CD4-positive, alpha-beta T cell treated with Interleukin-17A for 1 hour (primary cell): ENCODE data around the gene SORCS1.

Source experiments
- DNase-seq: peaks from one replicate; pipeline ENCODE4 v3.0.0-alpha.2; 2020

Gene SORCS1

DNA sequence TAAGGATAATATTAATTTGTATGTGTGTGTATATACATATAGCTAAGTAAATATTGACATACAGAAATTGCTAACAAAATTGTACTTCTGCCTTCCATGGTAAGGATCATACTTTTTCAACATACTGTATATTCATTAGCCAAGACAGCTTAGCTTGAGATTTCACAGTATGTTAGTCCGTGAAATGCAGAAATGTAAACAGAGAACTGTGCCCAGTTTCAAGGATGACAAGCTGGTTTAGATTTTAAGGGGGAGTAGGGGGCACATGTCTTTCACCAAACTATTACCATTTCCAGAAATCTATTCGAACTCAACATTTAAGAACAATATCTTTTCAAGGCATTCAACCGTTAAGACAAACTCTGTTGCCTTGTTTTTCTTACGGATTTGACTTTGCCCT, 182.2 kb downstream of the SORCS1 start:
- no peak for DNase-seq

DNA sequence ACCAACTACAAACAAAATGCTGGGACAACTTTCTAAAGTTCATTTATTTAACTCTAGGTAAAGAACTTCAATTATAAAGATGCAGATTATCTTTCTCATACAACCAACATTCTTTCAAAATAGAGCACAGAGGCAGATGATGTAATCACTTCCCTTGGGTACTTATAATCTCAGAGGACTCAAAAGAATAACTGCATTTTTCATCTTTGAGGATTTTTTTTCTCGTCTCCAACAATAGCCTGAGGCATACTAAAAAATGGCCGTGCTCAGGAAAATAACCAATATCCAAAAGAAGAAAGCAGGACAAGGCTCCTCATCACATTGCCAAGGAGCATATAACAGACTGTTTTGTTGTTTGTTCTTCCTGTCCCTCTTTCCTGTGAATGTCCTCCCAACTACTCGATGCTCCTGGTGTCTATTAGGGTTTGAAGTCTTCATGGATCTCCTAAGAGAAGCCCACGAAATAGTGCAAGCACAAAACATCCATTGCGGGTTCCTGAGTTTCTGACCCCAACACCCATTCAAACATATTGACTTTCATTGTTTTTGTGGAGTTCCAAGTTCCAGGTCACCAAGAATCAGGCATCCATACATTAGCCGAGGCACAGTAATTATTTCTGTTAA, 182.9 kb downstream of the SORCS1 start:
- no peak for DNase-seq

DNA sequence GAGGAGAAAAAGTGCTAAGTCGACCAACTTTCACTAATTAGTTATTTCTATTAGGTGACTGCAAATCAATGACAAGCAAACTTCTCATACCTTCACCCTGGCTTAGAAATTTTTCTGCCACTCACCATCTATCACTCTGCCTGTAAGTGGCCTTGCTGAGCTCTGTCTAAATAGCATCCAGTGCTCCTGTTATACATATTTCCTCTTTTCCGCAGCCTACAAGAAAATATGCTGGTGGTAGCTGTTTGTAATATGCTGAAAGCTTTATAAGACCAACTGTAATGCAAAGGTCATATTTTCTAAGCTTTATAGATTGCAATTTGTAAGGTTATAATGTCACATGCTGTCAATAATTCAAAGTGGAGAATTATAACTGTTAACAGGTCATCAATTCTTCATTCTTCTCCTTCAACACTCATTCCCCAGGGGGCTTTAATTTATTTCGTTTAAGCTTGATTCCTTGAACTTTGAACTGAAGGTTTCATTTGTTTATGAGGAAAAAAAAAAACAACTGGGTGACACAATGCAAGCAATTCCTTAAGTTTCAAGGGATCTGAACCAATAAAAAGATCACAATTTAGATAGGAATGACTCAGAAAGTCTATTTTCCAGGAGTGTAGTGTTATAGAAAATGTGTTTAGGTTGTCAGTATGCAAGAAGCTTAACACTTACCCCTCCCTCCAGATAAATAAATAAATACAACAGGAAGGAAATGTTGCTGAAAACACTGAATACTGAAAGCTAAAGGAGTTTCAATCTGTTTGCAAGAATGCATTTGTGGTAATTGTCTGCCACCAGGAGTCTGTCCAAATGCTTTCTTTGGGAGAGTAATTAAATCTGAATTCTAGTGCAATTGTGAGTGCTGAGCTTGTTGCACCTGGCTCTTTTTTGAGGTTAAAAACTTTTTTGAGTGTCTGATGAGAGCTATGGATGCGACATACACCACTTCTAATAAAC, 183.7 kb downstream of the SORCS1 start:
- no peak for DNase-seq

DNA sequence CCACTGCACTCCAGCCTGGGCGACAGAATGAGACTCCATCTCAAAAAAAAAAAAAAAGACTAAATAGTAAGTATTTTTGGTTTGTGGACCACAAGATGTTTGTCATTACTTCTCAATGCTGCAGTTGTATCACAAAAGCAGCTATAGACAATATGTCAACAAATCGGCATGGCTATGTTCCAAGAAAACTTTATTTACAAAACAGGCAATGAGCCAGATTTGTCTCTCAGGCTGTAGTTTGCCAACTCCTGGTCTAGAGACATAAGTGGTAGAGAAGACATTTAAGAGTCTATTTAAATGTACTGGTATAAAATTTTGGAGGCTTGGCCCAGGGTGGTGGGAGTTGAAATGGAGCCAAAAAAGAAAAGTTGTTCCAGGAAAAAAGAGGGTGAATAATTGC, 185.8 kb downstream of the SORCS1 start:
- DNase-seq, result no peak

DNA sequence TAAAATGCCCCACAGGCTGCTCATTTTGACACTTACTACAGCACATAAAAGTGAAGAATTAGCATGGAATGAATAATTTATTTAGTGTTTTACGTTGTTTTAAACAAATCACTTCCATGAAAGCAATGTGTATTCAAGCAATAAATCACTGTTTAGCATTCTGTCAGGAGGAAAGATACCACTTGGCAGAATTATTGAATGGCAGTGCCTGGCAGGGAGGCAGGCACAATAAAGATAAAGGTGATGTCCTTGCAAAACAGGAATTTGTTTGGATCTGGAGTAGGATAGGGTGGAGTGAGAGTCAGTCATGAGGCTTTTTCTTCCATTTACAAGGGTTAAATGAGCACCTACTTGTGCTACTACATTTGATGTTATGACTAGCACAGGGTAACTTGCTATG, 190.8 kb downstream of the SORCS1 start:
- DNase-seq, result no peak

DNA sequence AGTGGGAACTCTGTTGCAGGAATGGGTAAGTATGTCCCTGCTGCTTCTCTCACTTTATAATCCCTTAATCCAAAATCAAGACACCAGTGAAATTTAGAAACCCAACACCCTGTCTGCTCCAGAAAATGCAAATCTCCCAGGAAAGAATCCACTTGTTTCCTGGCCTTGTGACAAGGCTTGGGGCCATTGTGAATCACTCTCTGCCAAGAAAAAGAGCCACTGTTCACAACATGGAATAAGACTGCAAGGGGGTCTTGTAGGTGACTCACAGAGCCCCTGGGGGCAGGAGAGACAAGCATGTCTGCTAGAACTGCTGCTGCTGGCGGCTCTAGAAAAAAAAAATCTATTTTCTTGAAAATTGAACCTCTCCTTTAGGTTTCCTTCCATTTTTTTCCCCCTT, 191.2 kb downstream of the SORCS1 start:
- DNase-seq, result no peak

DNA sequence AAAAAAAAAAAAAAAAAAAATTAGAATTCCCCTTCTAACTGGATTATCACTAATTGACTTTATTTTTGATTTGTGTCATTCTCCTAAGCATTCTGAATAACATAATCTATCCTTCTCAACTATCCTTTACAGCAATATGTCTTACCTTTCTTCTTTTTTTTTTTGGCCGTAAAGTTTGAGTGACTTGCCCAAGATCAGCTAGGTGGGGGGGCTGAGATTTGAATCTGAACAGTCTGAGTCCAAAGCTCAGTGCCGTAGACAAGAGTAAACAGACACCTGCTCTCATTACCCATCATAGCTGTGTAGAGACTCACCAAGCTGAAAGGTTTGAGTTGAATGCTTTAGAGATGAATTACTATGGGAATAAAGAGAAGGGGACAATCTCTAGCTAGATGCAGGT, 192.1 kb downstream of the SORCS1 start:
- no peak for DNase-seq

DNA sequence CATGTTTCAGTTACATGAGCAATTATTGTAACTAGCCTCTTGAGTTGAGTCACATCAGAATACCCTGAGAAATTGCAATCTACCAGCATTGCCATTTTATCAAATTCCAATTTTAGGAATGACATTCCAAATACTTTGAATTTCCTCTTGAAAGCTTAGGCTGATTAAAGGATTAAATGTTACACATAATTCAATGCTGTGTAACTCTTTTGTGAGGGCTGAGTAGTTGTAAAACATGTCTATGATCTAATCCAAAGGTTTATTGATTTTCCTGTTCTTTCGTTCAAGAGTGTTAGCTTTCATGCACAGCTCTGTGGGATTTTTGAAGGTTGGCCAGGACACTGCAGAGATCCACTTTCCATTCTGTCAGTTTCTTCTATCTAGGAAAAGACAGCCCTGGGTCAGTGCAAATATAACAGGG, 193.1 kb downstream of the SORCS1 start:
- no peak for DNase-seq

DNA sequence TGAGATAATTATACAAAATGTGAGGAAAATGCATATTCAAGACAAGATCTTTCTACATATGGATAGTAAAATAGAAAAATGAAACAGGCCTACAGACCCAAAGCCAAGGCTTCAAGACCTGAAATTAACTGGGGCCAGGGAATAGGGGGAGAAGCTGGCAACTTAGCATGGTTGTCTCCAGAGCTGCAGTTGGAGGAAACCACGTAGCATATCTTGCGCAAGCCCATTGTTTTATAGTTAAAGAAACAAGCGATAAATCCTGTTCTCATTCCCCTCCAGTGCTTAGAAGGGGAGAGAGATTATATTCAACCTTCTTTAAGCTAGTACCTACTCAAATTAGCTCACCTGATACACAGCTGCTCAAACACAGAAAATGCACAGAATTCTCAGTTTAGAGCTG, 197.1 kb downstream of the SORCS1 start:
- no peak for DNase-seq

DNA sequence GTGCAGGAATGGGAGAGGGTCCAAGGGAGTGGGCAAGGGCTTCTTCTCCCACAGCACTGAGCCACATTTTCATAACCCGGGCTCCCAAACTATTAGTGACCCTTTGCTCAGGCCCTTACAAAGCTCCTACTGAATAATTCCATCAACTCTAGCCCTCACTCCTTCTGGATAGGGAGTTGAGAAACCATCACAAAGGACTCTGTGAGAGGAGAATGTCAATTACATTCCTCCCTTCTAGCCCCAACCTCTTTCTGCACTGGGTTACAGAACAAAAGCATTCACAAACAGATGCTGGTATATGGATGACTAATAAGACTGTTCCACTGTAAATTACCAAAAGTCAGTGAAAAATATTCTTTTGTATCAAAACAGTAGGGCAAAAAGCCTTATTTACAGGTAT, 203.7 kb downstream of the SORCS1 start:
- DNase-seq, result no peak

DNA sequence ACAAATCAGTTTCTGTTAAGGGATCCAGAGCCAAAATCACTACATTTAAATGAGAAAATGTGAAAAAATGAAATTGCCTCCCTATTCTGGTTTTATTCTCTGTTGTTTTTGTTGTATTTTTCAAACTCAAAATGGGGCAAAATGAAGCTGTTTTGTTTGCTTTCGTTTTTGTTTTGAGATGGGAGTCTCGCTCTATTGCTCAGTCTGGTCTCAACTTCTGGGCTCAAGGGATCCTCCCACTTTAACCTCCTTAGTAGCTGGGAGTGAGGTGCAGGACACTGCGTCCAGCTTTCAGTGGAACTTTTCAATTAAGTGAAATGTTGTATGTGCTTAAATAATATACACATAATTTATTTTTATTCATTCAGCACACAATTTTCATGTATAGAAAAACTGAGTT, 205.0 kb downstream of the SORCS1 start:
- DNase-seq, result no peak

DNA sequence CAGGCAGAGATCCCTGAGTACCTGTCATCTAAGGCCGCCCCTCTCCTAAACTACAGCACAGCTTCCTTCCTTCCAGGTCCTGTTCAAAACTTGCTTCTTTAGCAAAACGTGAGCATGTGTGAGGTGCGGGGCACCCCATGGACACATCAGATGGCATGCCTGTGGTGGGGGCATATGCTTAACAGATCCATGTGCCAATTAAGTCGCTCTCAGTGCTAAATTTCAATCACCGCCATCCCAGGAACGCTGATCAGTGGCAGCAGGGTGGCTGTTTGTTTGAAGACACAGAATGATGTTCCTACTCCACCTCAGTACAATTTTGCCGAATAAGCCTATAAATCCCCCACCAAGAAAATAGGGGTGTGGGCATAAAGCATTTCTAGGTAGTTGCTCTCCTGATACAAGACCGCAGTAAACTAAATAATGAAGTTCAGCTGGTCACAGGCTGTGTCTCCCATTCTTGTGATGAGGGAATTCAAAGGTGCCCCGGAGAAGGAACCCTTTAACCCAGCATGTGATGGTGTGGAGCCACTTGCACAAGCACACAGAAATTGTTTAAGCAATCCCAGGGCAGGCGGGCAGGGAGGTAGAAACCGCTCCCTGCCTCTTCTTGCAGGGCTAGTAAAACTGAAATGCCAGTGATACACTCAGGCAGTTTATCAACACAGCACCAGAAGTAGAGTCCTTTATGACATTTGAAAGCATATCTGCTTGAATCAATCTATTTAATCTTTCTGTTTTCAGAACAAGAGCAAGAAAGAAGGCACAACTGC, 205.7 kb downstream of the SORCS1 start:
- DNase-seq, result no peak

DNA sequence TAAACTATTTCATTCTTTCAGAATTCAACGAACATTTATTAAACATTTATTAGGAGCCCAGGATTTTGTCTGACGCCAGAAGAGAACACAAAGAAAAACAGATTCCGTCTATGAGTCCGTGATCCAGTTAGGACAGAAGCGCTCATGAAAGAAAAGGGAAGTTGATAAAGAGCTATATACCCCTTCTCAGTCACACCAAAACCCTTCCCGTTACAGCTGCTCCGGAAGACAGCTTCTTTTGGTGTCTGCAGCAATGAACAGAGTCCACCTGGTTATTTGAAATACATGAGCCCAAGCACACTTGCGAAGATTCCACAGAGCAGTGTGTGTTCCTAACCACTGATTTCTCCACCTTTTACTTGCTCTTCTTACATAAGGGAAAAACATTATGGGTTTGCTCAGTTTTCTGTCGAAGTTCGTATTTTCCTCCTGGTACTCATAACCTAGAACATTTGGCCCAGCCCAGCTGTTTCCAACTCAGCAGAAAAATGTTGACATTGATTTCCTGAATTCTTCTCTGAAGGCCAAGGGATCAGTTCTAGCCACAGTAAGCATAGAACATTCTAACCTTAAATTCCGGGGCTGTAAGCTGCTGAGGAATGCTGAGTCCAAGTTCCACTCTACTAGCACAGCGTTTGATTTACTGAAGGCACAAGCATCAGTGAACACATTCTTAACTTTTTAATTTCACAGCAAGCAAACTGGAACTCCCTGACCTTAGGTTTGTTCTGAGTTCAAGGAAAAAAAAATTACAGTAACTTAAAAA, 206.5 kb downstream of the SORCS1 start:
- no peak for DNase-seq

DNA sequence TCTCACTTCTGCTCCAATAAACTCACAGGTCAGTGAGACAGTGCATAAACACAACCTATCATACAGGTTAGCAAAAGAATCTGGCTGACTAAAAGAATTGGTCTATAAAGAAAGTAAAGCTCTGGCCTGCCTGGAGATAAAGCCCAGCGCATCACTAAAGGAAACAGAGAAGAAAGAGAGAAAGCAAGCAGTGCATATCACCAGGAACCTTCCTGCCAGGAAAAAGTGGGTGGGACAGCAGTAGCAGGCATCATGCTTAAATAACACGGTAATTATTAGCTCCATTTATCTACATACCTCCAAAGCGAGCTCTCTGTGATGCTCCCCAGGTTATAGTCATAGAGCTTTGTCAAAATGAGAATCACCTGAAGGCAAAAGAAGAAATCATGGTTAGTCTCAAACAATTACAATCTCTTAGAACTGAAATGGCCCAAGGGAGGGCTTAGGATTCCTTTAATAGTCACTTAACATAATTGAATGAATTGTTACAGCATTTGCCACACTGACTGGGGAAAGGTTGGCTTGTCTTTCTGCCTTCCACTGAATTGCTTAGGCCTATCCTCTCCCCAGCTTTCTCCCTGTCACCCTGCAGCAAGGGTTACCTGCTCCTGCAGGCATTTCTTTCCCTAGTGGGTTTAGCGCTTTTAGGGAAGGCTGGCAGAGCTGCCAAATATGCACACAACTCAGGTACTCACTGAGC, 208.1 kb downstream of the SORCS1 start:
- no peak for DNase-seq

DNA sequence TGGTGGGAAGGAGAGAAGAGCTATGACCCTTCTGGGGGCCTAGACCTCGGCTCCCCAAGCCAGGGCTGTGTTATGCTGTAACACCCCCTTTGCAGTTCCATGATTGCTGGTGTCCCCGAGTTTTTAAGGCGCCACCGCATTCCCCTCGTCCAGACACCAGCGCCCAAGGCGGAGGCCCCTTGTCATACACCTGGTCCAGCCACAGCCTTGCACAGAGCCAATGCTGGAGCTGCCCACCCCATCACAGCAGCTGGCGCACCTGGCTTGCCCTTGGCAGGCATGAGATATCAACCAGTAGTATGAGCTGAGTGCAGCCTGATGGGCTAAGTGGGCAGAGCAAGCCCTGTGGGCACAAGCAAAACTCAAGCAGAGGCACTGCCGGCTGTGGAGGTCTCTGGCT, 209.4 kb downstream of the SORCS1 start:
- no peak for DNase-seq

DNA sequence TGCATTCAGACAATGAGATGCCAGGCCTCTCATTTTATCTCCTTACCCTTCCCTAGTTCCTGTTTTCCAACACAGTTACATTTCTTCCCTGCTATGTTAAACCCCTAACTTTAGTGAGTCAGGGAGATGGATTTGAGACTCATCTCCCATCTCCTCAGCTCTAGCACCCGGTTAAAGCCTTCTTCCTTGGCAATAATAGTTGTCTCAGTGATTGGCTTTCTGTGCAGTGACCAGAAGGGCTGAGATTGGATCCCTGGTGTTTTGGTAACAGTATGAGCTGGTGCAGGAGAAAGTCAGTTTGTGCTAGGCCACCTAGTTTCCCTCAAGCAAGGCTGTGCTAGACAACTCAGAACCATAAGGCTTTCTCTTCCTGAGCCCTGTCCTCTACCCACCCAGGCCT, 212.5 kb downstream of the SORCS1 start:
- DNase-seq, result no peak

DNA sequence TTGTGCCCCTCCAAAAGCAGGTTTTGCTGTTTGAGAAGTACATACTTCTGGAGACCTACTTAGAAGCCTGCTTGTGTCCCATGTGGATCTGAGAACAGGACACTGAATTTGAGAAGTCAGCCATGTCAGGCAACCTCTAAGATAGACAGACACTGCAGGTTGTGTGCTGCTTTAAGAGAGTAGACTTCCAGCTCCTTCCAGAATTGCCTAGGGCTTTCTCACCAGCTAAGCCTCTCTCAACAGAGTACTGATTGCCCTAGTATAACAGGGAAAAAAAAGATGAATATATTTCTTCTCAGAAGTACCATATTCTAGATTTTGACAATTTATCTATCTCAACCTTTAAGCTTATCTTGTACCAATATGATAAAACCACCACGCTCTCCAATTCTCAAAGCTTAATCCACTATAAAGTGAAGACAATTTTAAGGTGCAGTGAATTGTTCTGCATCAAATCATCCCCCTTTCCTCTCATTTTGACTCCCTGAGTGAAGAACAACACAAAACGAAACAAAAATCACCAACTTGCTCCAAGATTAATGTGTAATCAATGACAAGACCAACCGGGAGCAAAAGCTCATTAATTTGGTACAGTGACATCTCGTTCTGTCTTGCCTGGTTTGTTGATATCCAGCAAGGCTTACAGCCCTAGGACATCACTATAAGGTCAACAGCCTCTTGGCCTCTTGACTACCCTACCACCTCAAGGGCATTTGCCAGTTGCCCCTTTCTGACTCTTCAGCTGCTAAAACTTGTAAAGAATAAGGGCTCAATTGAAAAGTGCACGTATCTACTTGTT, 214.6 kb downstream of the SORCS1 start:
- no peak for DNase-seq

DNA sequence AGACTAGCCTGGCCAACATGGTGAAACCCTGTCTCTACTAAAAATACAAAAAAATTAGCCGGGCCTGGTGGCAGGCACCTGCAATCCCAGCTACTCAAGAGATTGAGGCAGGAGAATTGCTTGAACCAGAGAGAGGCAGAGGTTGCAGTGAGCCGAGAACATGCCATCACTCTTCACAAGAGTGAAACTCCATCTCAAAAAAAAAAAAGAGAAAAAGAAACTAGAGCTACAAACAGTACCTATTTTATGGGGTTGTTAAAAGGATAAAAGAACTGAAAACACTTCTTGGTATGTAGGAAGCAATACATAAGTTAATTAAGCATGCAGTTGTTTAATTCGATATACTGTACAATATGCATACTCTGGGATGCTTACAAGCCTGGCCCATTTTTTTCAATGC, 216.9 kb downstream of the SORCS1 start:
- no peak for DNase-seq

DNA sequence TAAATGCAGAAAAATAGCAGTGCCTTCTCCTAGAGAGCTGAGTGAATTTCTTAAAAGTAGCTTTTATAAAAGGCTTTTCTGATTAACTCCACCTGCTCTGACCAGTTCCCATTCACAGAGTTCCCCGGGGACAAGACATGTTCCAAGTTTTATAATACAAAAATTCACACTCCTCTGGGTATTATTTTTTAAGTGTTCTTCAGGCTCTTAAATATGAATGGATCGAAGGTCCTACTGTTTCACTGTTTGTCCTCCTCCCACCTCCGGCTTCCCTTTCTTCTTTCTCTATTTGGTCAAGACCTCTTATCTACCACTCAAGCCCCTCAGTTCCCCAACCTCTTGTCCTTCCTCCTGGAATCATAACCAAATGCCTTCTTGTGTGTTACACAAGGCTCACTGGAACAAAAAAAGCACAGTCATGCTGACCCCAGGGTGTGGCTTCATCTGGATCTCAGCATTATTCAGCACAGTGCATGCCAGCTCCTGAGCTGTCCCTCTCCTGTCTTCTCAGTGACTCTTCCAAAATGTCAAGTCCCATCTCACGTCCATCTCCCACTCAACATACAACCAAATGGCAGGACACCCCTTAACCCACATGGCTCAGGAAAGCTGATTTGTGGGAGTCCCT, 222.4 kb downstream of the SORCS1 start:
- no peak for DNase-seq

DNA sequence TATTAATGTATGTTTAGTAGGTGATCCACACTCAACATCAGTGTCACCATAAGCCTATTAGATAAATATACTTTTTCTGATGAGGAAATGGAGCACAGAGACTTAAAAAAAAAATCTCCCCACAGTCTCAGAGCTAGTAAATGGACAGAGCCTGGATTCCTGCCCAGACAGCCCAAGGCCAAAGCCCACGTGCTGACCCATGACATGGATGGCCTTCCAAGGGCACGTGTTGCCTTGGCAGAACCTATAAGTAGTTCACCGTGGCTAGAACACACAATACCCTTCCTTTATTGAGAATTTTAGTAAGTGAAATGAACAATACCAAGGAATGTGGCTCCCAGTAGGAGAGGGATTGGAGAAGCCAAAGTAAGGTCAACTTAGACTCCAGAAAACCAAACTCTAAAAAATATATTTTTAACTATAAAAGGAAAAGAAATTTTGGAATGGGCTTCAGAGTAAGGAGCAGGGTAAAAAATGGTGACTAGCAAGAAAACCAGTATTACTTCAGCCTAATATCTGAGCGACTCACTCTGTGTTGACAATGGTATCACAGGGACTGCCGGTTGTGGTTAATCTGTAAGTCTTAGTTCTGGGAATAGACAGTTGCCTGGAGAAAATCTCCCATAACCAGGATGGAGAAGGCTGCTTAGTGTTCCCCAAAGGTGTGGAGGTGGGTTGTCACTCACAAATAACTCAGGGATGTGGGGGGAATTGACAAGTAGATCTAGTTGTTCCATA, 223.0 kb downstream of the SORCS1 start:
- no peak for DNase-seq
